Ishikawa (cell line): ENCODE results near the gene COL4A2.

ENCODE experiments used
- CEBPB ChIP-seq: IDR thresholded peaks from 2 replicates; pipeline ENCODE4 v1.6.1; 2012
- CREB1 ChIP-seq: IDR thresholded peaks from 2 replicates; pipeline ENCODE4 v1.6.1; 2012; ENCODE audit warnings: low read depth
- EGR1 ChIP-seq: IDR thresholded peaks from 2 replicates; pipeline ENCODE4 v1.6.1; 2012
- RAD21 ChIP-seq: IDR thresholded peaks from 2 replicates; pipeline ENCODE4 v1.6.1; 2012; ENCODE audit warnings: low read depth
- TAF1 ChIP-seq: IDR thresholded peaks from 2 replicates; pipeline ENCODE4 v1.6.1; 2012; ENCODE audit warnings: low read depth, mild to moderate bottlenecking

GRCh38 chr13:110518571-110518970 is 211.5 kb downstream of the COL4A2 start:
- TF ChIP-seq RAD21, result no peak
- no peak for TF ChIP-seq CREB1
- TF ChIP-seq TAF1, result no peak
- TF ChIP-seq CEBPB, result no peak
- no peak for TF ChIP-seq EGR1
